HG03045 (cell line): ENCODE data around the gene GFRA4.

Experiments
- ATAC-seq: cut with Tn5 transposase; IDR thresholded peaks from one replicate; pipeline ENCODE4 v1.9.1; 2021; ENCODE audit warnings: mild to moderate bottlenecking, moderate library complexity; ENCODE audit not compliant: unreplicated experiment

GFRA4 gene

DNA sequence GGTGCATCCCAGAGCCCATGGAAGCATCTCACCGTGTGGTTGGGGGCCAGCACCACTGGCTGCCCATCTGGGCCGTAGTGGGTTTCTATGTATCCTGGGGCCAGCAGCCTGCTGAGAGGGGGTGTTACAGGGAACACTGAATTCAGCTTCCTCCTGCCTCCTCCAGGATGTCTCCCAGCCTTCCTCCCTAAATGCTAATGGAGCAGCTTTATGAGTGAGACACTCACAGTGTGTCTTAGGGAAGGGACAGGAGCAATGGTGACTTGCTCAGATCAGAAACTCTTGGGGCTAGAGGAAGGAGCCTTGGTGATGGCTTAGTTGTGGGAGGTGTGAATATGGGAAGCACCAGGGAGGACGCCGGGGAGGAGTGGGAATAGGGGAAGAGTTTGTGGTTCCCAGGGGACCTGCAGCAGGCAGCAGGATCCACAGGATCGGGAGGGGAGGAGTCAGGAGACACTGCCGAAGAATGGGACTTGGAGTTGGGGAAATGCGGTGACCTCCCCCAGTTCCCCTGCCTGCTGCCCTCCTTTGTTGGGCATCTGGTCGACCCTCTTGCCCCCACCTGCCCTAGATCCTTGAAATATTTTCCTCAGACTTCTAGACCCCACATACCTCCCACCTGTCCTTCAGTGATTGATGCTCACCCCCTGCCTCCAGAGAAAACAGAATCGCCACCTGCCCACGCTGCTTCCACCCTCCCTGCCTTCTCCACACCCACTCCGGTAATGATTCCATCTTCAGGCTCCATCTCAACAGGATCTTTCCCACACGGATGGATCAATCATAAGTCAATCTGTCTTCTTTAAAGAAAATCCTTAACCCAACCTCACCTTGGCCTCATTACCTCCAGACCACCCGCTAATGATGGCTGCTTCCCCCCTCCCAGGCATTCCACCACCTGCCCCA lies 12.0 kb upstream of the GFRA4 start:
- no peak for ATAC-seq

DNA sequence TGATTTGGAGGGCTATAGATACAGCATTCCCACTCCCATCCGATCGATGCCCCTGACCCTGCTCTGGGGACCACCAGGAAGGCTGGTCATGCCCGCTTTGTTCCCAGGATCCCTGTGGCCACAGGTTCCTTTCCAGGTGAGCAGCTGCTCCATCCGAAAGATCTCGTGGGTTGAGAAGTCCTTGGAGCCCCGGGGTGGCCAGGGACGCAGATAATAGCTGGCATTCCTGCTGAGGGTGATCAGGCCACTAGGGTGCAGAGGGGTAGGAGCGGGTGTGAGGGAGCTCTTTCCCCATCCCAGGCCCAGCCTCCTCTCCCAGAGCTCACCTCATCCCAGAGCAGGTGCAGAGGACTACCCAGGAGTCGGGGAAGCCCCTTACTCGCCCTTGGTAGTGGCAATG lies 11.2 kb upstream of the GFRA4 start:
- no peak for ATAC-seq

DNA sequence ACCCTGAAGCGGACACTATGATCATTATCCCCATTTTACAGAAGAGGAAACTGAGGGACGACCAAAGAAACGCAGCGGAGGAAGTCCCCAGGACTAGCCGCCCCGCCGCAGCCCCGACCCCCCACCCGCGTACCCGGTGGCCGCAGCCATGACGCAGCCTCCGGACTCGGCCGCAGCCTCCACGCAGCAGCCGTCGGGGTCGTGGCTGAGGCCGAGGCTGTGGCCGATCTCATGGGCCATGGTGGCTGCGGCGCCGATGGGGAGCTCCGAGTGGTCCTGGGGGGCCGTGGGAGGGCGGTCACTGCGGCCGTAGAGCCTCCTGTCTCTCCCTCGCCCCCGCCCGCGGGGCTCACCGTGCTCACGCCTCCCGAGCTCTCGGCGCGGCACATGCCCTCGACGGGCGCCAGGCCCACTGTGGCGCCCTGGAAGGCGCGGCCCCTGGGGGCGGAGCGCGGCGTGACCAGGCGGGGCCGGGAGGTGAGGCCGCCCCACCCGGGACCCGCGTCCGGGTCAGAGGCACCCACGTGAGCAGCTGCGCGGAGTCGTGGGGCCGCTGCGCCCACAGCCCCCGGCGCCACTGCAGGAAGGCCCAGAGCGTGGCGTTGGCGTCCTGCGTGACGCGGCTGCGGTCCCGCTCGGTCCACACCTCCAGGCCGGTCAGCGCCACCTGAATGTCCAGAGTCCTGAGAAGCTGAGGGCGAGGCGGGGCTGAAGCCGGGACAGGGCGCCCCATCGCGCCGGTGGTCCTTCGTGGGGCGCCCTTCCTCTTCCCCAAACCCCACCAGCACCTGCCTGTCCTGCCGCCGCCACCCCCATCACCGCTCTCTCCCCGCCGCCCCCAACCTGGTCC lies 10.2 kb upstream of the GFRA4 start:
- ATAC-seq = no peak

DNA sequence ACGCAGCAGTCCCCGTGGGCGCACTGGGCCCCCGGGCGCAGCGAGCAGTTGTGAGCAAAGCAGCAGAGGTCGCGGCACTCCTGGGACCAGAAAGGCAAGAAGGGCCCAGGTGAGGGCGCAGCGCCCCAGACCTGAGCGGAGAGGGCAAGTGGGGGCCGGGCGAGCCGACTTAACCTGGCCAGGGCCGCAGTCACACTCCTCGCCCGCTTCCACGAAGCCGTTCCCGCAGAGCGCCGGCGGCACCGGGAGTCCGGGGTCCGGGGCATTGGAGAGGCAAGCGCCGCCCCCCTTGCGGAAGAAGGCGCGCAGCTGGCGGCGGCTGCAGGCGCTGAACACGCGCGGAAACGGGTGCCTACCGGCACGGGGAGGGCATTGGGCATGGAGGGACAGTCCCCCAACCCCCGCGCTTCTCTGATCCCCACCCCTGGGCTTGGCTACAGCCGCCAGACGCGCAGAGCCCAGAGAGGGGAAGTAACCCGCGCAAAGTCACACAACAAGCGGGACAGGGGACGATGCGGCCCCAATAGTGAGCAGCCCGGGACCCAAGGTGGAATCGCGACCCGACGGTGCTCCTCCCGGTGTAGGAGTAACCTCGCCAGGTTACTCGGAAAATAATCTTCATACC lies 9.5 kb upstream of the GFRA4 start:
- ATAC-seq = no peak

DNA sequence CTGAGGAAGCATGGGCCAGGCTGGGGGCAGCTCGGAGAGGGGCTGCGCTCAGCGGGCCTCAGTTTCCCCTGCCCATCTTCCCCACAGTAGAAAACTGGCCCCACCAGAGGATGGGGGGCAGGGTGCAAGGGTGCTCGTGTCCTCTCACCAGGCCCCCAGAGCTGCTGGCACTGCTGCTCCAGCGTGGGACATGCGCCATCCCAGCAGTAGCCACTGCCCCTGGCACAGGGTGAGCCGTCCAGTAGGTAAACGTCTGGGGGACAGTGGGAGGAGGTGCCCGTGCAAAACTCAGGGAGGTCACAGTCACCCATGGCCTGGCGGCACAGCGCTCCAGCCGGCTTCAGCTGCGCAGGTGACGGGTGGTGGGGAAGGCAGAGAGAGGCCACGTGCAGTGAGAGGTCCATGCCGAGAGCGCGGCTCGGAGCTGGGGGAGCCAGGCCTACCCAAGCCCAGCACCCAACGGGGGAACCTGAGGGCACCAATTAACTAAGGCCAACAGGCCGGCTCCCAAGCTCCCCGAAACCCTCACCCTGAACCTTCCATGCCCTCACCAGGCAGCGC lies 8.9 kb upstream of the GFRA4 start:
- ATAC-seq = no peak

DNA sequence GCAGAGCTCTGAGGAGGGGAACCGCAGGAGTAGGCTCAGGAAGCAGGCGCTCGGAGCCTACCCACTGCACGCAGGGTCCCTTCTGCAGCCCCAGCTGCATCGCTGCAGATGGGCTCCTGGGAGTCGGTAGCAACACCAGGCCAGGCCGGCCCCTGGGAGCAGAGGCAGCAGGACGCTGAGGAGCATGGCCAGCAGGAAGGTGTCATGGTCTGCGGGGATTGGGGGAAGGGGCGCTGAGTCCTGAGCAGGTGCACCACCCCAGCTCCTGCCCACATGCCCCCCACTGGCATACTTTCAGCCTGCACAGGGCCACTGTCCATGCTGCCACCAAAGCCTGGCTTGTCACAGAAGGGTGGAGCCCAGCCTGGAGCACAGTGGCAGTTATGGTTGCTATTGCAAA lies 7.7 kb upstream of the GFRA4 start:
- no peak for ATAC-seq

DNA sequence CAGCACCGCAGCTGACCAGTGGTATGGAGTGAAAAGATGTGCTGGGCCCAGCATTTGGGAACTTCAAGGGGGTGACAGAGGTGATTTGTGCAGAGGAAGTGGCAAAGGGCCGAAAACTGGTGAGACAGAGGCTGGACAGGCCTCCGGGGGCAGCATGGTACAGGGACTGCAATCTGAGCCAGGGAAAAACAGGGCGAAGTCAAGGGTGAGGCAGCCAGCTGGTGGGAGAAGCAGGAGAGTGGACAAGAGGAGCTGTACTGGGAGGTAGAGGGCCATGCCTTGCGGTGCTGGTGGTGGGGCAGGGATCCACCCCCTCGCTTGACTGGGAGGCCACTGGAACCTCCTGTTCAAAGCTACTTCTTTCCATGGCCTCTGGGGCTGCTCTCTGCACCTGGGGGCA lies 7.3 kb upstream of the GFRA4 start:
- ATAC-seq = no peak

DNA sequence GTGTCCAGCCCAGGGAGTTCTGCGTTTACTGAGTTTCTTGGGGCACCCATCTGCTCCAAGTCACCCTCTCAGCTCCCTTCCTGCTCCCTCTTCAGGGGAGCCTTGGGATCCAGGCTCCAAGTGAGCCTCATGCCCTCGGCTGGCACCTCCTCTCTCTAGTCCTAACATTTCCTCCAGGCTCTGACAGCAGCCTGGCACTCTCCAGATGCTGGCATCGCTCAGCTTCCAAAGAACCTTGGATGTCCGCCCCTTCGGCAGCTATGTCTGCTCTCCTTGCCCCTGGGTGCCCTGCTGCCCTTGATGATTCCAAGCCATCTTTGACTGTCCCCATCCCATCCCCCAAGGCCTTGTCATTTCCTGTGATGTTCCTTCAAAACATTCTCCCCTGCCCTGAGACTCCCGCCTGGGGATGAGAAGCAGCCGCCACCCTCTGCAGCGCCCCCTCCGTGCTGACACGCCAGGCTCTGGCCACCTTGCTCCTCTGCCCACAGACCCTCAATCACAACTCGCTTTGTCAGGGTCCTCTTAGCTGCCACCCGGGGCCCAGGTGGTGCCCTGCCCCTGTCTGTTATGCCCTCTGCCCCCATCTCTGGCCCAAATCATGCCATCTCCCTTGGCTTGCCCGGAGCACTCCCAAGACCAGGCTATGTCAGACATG lies 6.6 kb upstream of the GFRA4 start:
- no peak for ATAC-seq

DNA sequence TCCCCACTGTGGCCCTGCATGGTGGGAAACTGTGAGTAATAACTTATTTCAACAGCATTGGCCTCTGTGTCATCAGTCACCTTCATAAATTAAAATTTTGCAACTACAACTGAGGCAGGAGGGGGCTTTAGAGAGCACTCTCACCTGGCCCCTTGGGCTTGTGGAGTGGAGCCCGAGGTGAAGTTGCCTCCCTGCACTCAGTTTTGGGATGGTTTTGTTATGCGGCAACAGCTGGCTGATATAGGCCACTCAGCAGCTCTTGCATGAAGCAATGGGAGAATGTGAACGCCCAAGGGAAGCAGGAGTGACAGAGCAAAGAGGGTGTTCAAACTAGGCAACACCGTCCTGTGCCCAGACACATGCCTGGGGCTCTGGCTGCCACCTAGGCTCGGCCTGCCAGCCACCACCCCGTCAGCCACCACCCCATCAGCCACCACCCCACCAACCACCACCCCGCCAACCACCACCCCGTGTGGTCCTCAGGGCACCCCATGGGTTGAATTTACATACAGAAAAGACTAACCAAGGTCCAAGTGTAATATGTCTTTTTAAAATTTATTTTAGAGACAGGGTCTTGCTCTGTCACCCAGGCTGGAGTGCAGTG lies 4.3 kb upstream of the GFRA4 start:
- no peak for ATAC-seq

DNA sequence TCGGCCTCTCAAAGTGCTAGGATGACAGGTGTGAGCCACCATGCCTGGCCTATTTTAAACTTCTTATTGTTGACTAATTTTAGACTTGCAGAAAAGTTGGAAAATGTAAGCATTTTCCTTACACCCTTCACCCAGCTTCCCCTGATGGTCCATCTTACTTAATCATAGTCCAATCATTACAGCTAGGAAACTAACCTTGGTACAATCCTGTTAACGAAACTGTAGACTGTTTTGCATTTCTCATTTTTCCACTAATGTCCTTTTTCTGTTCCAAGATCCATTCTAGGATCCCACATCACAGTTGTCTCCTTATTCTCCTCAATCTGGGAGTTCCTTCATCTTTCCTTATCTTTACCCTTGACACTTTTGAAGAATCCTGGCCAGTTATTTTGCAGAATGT lies 659 bp upstream of the GFRA4 start:
- ATAC-seq = no peak

DNA sequence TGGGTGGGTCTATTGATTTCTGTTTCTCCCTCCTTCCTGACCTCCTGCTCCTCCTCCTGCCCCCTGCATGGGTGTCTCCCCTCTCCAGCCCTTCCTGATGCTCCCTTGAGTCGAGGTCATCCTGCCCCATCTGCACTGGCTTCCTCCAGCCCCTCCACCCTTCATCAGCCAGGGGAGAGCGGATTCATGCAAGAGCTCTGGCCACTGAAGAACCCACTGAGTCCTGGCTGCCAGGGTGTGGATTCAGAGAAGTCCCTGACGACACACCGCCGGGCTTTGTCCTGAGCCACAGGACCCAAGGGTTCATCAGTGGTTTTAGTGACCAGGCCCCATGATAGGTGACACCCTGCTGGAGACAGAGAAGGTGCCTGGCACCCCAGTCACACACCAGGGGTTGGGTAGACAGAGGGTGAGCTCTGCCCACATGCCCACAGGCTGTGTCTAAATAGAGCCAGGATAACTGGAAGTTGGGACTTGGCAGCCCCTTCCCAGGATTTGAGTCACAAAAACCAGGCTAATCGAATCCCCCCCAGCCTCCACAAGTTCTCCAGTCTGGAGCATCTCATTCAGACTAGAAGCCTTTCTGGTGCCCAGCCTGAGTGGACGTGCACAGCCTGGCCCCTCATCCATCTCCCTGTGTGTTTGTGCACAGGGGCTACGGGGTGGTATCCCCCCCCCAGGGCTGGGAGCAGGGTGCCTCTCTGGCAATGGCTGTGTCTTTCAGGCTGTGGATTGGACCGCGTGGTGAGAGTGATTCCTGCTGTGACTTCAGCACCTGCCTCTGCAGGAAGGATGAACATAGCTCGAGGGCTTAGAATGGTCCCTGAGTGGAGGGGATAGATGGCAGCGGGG lies 1.2 kb downstream of the GFRA4 start:
- ATAC-seq = no peak

DNA sequence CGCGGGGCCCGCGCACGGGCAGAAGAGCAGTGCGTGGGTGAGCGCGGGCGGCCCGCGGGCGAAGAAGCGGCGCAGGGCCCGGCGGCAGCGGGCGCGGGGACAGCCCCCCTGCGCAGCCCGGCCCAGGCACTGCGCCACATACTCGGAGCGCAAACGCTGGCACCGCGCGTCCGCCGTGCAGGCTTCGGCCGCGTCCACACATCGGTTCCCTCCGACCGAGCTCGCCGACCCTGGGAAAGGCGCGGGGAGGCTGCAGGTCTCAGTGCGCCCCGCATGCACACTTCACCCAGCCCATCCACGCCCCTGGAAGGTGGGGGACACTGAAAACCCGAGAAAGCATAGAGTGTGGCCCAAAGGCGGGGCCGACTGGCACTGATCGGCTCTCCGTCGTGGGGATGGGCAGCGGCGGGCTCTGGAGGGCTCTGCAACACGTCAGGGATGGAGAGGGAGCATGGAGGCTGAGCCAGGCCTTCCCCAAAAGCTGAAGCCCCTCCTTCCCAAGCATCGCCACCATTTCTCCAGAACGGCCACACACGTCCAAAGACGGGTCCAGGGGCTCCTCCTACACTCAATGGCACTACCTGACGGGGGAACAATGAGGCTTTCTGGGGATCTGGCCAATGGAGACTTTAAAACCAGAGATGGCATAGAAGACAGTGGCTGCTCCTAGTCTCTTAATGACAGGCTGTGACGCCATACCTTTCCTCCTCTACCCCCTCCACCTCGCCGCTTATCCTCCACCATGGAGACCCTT lies 2.0 kb downstream of the GFRA4 start:
- no peak for ATAC-seq

DNA sequence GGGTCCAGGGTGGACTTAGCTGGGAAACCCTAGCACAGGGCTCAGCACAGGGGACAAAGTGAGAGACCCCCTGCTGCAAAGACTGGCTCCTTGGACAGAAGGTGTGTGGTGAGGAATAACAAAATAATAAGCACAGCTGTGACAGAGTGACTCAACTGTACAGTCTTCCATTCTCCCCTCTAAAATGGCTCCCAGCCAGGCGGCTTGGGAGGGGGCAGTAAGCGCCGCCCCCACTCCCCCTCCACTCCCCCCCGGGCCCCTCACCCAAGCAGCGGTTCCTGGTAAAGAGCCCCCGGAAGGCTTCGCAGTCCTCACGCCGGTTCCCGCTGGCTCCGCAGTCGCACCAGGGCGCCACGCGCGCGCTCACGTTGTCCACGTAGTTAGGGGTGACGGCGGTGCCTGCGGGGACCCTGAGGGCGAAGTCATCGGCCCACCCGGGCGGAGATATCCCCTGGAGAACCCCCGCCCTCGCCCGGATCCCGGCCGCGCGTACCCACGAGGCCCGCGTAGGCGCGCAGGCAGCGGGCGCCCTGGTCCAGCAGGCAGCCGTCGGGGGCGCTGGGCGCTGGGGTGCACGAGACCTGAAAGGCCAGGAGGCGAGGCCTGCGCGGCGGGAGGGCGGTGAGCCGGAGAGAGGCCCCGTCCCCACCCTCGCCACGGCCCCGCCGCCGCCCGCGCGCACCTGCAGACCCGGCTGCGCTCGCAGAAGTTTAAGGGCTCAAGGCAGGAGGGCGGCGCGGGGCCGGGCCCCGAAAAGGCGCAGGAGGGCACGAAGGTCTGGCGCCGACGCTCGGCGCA lies 2.7 kb downstream of the GFRA4 start:
- no peak for ATAC-seq

DNA sequence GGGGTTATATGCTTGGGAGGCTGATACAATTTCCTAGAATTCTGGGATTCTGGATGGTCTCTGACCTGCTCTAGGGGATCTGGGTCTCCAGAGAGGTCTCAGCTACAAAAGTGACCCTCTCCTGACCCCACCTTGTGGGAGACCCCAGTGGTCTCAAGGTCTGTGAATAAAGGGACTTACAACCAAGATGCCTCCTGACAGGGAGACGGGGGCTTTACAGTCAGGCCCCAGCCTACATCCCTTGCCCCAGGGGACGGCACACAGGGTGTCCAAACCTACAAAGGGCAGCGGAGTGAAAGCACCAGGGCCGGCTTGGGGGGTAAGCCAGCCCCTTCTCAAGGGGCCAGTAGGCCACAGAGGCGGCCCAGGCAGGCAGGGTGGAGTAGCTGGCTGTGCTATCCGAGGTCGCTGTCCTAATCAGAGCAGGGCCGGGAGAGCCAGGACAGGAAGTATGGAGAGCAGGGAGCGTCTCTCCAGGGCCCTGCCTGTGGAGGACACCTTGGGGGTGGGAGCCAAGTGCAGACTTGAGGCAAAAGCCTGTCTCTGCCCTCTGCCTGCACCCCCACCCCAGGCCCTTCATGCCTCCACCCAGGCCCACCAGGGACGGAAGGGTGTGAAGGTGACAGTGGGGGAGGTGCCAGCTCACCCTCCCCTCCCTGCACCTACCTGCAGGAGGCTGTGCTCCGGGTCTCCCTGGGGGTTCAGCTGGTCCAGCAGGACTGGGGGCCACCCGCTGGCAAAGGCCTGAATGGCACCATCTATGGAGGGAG lies 3.5 kb downstream of the GFRA4 start:
- ATAC-seq = no peak

DNA sequence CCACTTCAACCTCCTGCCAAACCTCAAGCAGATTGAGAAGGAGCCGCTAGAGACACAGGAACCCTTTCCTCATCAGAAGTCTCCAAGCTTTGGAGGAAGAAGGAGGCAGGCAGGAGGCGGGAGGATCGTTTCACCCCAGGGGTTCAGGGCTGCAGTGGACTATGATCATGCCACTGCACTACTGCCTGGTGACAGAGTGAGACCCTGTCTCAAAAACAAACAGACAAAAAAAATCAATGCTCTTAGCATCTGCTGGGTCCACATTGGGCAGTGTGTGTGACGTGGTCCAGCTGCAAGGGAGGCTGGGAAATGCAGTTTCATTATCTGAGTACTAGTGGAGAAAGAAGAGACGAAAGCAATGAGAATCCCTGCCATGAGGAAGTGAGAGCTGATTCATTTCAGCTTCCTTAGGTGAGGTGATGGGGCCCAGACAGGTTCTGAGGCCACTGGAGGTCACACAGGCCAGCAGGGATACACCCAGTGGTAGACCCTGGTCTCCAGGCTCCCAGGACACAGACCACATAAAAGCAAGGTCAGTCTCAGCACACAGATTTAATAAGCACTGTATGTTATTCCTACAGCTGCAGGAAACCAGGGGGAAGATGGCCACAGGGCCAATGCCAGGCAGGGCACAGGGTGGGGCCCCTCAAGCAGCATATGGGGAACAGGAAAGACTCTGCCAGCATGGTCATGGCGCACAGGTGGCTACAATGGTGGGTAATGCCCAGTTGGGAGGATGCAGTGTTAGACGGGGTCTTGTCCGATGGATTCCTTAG lies 4.3 kb downstream of the GFRA4 start:
- peak; percentile 83 for ATAC-seq

DNA sequence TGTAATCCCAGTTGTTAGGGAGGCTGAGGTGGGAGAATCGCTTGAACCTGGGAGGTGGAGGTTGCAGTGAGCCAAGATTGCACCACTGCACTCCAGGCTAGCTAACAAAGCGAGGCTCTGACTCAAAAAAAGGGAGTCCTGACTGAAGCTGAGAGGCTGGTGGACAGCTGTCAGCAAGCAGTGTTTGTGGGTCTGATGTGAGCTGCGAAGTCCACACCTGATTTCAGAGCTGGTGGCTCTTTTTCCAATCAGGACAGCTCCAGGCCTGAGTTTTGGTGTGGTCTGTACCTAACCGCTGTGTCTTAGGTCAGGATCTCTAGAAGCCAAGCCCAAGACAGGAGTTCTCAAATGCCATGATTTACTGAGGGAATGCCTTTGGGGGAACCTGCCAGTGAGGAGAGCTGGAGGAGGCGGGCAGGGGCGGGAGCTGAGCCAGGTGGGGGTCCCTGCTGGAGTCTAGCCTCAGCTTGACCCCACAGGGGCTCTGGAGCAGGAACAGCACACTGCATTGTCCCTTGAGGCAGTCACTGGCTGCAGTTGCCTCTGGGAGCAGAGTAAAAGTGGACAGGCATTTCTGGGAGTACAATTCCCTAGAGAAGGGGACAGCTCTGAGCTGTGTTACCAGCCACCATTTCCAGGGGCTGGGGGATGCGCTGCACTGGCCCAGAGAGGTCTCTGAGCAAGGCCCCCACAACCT lies 5.0 kb downstream of the GFRA4 start:
- ATAC-seq = no peak
